ENCODE data around the gene KRT74.

KRT74 gene

DNA sequence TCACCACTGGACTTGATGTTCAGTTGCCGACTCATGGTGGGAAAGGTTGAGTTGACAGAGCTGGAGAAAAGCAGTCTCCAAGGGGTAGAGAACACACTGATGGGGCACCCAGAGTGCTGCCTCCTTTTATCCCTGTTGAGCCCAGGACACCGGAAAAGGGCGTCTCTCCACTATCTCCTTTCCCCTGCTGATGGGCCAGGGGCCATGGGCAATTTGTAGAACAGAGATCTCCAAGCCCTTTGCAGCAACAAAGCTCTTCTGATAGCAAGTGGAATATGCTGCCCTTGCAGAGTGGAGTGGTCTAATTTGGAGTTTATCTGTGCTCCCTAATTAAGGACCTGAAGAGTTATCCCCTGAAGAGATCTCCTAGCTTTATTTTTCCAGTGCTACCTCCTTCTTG lies at the start of gene KRT74:
Gene KRT74, minus strand, starts transcription at position 101 of the 400 bp plus-strand sequence. Its CDS starts 66 bp downstream, at position 35.
- no peak for DNase-seq (ENCODE audit: low spot score)

DNA sequence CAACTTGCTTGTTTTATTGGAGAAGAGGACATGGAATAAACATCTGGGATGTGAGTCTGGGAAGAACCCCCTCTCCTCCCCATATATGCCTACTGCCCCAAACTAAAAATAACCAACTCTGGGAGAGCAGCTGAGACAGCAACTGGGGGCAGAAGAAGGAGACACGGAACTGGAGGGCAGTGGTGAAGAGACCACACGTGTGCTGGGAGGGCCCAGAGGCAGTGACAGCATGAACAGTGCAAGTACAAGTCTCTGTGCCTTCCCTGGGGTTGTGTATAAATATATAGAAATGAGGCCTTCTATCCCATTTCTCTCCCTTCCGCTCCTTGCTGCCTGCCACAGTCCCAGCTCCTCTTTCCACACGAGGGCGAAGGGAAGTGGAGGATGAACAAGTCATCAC lies 48.7 kb upstream of the KRT74 start:
- DNase-seq (ENCODE audit: low spot score) = no peak

DNA sequence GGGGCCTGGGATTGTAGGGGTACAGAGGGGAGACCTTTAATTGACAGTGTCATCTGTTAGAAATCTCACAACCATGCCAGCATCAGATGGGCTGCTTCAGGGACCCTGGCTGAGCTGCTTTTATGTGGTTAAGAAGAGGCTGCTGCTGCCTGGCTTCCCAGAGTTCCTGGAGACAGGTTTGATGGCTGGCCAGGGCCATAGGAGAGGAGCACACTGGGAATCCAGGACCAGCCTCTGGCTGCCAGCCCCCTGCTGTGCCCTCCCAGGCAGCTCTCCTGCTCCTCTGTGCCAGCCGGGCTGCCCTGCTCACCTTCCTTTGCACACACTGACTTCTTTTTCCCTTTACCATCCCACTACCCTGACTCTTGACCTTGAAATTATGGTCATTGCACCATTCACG lies 45.2 kb upstream of the KRT74 start:
- DNase-seq (ENCODE audit: low spot score) = no peak

DNA sequence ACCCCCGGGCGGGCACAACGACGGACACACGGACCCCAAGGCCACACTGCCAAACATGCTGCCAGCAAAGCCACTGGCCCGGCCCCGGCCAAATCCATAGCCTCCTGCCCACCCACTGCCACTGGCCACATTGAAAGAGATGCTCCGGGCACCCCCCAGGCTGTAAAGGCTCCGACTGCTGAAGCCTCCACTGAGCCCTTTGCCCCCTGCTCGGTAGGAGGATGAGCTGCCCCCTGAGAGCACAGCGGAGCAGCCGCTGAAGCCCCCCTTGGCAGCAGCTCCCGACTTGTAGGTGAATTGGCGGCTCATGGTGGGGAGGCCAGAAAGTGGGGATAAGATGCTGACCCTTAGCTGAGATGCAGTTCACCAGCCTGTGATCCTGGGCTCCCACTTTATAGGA lies 44.6 kb upstream of the KRT74 start, which contains the start of gene KRT73:
Gene KRT73, minus strand, starts transcription at position 344 of the 400 bp plus-strand sequence. Its CDS starts 35 bp downstream, at position 309.
- no peak for DNase-seq (ENCODE audit: low spot score)

DNA sequence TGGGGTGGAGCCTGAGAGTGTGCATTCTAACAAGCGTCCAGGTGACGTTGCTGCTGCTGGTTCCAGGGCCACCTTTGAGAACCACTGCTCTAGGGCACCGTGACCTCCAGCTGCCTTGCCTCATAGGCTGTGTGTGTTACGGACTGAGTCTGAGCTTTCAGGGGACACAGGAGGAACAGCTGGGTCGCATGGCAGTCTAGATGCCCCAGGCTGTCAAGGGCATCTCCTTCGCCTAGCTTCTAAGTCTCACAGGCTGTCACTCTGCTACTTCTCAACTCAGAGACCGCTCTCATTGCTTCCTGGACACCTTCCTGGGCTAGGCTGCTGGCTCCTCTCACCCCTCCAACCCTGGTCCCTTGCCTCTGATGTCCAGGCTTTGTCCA lies 43.8 kb upstream of the KRT74 start:
- no peak for DNase-seq (ENCODE audit: low spot score)

DNA sequence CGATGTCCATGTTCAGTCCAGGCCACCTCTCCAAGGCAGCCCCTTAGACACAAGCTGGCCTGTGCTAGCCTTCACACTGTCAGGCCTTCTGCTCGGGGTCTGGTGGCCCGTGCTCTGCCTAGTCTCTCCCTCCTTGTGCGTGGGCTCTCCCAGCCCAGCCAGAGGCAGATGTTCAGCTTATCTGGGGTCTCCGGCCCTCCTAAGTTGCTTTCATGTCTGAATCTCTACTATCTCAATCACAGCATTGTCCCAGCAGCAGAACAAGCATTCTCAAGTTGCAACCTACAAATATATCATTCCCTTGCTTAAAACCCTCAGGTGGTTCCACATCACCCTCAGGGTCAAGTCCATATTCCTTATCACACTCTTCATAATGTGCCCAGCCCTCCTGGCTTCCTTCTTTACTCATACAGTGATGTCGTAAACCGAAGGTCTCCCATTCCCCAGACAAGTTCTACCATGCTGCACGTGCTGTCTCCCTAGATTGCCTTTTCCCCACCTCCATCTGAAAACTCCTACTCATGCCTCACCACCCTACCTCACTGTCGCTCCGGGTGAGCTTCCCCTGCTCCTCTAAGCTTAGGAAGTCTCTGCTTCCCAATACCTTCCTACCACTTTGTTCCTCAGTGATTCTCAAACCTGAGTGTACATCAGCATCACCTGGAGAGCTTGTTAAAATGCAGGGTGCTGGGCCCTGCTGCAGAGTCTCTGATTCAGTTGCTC lies 43.2 kb upstream of the KRT74 start:
- DNase-seq (ENCODE audit: low spot score) = no peak

DNA sequence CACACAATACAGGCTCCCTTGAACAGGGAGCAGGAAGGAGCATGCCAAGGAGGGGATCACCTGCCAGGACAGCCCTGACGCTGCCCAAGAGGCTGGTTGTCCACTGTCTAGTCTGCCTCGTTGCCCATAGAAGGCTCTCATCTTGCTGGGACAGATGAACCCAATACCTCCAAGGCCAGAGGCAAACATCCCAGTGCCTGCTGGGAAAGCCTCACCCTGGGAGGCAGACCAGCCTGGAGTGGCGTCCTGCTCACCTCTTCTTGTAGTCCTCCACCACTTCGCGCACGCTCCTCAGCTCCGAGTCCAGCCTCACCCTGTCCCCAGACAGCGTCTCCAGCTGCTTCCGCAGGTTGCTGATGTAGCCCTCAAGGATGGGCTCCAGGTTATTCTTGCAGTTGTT lies 42.3 kb upstream of the KRT74 start:
- DNase-seq (ENCODE audit: low spot score) = no peak

DNA sequence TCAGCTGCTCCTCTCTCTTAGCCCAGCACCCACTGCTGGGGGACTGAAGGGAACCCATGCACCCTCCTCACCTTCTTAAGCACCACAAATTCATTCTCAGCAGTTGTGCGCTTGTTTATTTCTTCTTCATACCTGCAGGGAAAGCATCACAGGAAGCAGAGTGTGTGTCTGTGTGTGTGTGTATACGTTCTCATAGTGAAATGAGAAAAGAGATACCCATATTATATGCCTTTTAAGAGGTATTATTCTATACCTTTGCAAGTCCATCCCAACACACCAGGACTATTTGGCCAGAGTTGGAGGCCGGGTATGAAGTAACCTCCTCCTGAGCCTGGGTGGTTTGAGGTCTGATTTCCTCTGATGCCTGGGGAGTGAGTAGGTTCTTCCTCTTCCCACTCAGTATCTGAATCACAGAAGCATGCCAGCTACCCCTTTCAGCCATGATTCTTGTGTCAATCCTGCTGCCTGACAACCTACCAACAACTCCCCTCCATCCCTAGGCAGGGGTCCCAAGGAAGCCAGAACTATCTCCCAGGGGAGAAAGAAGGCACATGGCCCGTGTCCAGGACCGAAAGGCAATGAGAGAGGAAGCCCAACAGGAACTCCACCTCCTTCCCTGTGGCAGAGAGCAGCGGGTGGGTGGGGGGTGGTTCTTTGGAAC lies 41.7 kb upstream of the KRT74 start:
- DNase-seq (ENCODE audit: low spot score) = no peak

DNA sequence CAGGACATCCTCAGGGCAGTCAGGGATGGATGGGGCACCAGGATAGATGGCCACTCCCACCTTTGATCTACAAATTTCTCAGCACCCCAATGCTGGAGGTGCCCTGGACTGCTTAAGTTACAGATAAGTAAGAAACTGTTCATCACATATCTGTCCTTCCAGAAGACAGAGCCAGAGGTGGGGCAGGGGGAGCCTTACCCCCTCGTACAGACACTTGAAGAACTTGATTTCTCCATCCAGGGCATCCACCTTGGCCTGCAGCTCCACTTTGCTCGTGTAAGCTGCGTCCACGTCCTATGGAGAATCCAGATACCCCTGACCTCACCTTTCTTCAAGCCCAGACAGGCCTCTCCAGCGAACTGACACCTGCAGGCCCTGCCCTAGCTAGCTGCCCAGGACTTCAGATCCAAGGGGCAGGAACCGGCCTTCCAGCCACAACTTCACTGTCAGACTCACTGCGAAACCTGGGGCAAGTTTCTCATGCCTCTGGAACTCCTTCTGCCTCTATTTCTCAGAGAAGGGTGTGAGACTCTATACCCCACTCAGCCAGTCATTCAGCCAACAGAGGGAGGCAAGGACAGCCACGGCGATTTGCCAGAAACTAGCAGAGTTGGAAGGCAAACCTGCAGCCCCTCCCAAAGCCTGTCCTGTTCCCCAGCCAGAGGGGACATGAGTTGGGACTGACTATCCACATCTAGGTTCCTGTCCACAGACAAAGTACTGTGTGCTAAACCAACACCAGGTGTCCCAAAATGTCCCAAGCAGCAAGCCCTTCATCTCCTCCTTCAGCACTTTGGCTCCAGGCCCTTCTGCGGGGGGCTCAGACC lies 41.0 kb upstream of the KRT74 start:
- no peak for DNase-seq (ENCODE audit: low spot score)

DNA sequence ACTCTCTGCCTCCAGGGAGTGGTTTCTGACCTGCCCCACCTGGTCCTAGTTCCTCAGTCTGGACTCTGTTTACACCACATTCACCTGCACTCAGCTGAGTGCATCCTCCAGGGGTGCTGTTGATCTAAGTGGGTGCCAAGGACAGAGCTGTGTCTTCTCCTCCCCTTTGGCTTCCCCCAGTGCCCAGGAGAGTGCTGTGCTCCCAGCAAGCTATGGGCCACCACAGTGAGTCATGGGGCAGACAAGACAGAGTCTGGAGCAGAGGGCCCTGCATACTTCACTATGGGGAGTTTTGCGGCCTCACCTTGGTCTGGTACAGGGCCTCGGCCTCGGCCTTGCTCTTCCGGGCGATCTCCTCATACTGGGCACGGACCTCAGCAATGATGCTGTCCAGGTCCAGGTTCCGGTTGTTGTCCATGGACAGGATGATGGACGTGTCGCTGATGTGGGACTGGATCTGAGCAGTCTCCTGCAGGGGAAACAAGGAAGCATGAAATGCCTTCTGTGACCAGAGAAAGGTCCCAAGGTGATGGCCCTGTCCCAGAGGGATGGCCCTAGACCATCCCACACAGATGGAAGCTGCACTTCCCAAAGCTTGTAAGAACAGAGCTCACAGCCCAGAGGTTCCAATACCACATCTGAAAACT lies 39.9 kb upstream of the KRT74 start:
- DNase-seq (ENCODE audit: low spot score) = no peak

DNA sequence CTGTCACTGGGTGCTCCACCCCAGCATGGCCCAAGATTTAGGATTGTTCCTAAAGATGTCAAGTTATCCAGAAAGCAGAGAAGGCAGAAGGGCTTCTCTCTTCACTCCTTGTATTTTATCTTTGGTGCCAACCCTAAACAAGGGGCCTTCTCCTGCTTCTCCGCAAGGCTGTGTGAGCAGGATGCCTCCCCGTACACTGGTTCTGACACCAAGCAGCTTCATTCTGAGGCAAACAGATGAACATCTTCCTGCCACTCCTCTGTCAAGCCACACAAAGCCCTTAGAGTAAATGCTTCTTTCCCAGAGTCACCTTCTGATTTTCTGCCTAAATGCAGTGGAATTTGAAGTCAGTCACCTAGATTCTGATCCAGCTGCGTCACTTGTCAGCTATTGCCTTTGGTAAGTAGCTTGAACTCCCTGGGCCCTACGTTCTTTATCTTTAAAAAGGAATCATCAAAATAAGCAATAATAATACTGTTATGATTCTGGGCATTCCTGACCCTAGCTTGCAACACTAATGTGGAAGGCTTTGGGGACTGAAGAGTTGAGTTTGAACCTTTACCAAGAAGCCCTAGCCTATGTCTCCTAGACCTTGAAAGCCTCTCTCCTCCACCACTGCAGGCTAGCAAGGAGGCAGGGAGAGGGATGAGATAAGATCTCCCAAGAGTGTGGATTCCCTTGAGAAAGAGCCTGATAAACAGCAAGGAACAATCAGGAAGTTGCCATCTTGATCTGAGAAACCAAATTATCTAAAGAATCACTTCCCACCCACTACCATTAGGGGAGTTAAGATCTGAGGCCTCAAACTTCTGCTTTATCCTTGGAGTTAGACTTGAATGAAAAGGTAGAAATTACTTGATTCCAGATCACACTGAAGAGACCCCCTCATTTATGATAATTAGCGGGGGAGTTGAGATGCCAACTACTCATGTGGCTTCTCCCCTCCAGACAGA lies 39.1 kb upstream of the KRT74 start:
- no peak for DNase-seq (ENCODE audit: low spot score)

DNA sequence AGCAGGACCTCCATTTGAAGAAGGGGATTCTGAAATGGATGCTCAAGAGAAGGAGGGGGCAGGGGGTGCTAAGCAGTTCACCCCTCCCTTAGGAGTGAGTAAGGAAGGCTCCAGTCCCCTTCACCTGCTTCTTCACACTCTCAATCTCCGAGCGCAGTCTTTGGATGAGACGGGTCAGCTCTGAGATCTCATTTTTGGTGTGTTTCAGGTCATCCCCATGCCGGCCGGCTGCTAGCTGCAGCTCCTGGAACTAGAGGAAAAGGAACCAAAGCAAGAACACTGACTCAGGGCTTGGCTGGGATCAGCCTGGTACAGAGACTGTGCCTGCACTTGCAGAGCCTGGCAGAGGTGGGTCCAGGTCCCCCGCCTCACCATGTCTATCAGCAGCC lies 37.4 kb upstream of the KRT74 start:
- no peak for DNase-seq (ENCODE audit: low spot score)

DNA sequence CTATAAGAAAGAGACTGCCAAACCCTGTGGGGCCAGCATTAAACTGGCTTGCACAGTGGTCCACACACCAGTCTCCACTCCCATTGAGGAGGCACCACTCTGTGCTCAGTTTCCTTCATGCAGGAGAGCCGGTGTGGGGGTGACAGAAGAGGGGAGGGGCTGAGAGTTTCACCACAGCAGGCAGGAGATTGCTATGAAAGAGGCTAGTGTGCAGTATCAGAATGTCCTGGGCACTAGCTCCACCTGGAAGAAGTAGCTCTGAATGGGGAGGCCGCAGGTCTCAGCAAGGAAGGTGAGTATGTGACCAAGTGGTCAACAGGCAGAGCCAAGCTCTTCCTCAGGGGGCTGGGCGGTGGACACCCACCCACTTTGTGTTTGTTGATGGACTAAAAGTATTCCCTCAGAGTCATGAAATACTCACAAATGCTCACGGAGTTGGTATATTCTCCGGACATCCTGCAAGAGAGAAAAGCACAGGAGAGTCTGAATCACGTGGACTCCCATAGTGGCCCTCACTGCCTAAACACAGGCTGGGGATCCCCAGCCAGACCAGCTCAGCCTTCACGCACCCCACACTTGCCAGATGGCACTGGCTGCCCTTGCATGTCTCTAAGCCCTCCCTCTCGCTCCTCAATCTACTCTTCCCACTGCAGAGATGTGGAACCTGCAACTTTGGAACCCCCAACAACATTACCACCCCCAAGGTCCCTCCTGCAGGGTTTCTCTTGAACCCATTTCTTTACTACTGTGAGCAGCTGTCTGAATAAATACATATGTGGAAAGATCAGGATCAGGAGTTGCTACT lies 35.4 kb upstream of the KRT74 start:
- DNase-seq (ENCODE audit: low spot score) = no peak

DNA sequence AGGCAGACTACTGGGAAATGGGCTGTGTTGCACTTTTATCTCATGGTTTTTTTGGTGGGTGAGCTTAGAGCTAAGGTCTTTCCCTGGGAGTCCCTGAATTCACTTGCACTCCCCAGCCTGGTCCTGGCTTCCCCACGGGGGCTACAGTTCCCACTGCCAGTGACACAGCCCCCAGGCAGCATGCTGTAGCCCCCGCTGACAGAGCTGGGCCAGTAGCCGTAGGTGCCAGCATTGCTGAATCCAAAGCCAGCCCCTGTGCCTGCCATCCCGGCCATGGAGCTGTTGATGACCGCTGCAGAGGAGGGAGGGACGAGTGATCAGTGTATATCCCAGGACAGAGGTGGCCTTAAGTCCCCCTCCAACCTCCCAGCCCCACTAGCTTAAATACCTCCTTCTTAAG lies 34.5 kb upstream of the KRT74 start:
- no peak for DNase-seq (ENCODE audit: low spot score)

DNA sequence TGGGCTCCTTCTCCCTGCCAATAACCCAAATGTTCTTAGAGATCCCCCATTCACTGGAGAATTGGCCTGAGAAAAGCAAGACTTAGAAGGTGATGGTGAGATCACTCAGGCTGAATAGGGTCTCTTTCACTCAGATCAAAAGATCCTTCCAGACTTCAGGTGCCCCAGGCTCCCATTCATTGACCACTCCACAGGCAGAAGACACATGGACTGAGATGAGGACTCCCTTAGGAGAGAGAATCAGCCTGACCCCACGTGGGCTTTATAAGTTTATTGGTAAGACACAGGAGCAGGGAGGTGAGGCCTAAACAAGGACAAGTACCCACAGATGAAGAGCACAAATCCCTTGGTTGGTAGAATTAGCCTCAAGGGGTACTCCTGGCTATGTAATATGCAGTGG lies 33.7 kb upstream of the KRT74 start:
- DNase-seq (ENCODE audit: low spot score) = no peak

DNA sequence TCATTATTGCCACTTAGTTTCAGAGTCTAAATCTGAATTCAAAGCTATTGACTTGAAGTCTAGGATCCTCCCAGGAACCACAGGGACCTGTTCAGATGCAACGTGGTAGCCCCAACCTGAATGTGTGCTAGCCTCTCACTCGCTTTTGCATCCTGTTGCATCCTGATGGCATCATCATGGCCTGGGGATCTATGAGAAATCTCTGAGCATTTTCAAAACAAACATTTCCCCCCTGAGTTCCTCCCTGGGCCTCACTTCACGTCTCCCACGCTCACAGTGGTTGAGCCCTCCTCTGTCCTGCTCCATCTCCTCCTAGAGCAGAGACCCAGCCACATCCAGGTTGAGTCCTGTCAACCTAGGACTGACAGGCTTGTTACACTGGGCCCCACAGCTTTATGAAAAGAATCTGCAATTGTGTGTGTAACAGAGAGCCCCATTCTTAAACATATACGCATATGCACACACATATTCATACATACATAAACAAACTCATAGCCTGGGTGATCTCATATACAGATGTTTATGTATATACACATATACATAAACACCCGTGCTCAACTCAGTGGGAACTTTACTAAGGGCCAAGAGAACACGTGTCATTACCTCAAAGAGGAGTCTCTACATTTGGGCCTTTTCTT lies 33.1 kb upstream of the KRT74 start:
- no peak for DNase-seq (ENCODE audit: low spot score)

DNA sequence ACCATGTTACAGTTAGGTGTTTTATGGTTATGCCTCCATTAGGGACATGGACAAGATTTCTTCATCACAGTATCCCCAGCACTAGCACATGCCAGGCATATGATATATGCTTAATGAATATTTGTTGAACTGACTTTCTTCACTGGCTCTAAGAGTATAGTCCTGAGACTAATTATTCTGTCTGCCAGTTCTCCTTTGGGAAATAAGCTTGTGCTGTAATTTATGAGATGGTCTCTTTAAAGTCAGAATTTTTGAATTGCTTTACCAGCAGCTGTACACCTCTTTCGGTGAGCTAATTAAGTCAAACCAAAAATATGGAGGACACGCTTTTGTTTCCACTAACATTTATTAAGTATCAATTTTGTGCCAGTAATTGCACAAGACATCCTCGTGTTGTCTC lies 32.5 kb upstream of the KRT74 start:
- no peak for DNase-seq (ENCODE audit: low spot score)

DNA sequence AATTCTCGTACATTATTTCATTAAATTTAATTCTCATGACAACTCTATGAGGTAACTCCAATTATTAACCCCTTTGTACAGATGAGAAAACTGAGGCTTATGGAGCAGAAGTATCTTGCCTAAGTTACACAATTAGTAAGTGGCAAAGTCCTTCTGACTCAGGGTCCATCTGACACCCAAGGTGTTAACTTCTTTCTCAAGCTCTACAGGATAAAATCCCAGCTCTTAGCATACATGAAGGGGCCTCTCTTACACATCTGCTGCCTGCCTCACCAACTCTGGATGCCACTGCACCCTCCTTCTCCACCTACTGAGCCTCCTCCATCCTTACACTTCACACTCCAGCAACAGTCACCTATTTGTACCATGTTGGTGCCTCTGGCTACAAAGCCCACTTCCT lies 31.9 kb upstream of the KRT74 start:
- DNase-seq (ENCODE audit: low spot score) = no peak

DNA sequence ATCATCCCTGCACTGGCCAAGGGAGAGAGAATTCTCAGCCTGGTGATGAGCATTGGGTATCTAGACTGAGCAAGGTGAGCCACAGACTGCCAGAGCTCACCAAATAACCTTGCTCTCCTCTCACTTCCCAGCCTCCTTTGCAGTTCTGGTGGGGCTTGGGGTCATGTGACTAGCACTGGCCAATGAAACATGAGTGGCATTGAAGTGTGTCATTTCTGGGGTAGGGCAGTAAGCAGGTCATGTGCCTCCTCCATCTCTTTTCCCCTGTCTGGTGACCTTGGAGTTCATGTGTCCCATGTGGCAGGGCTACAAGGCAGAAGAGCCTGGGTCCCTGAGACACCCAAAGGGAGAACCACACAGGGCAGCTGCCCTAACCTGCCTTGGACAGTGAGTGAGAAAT lies 31.2 kb upstream of the KRT74 start:
- DNase-seq (ENCODE audit: low spot score) = no peak

DNA sequence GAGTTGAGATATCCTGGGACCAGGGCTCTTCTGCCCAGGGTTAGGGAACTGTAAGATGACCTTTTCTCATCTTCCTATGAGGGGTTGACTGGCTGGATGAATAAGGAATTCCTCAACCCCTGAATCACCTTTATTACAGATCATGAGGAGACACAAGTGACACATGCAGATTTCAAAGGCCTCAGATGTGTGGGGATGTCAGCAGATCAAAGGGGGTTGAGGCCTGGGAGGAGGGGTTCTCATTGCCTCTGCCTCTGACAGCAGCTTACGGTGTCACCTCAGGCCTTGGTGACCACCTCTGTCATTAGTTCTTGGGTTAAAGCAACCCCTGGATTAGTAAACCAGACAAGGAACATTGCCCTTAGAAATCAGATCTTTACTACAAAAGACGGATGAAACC lies 29.7 kb upstream of the KRT74 start:
- peak; percentile 68 for DNase-seq (ENCODE audit: low spot score)
